Fibroblast of skin of scalp (primary cell): ENCODE data around the gene PLCB1.
"Not testable (repeated sequence)": the region's sequence is repeated elsewhere in the genome, so short reads cannot be mapped to it uniquely, and the experiment has no call there.

Experiments
- DNase-seq: peaks from one replicate; pipeline ENCODE4 v3.0.0-alpha.2; 2013

The PLCB1 gene

DNA sequence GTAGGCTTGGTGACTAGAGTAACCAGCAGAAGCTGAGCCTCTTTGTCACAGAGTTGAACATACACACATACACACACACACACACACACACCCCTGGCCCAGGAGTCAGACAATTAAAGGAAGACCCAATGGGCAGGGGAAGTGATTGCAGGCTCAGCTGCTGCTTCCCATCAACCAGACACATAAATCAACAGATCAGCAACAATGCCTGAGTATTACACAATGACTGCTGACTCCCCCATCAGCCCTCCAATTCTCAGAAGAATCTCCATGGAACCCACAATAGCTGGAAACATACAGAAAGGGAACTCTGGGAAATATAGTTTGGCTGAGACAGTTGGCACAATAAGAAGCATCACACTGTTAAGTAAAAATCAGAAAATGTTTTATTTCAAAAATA lies 666.4 kb downstream of the PLCB1 start:
- DNase-seq, result peak; percentile 46

DNA sequence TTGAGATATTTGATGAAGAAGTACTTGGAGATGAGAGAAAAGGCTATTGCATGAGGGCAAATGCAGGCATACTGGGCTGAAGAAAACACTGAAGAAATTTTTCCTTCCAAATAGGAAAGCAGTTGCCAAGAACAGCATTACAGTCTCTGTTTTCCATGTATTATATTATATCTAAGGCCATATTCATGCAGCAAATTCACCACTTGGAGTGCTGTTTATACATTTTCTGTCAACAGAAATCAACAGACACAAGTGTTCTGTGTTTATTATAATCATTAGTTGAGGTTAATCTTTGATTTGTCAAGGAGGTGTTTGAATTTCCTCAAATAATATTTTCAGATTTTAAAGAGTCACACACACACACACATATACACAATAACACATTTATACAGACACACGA lies 668.0 kb downstream of the PLCB1 start:
- DNase-seq, result no peak

DNA sequence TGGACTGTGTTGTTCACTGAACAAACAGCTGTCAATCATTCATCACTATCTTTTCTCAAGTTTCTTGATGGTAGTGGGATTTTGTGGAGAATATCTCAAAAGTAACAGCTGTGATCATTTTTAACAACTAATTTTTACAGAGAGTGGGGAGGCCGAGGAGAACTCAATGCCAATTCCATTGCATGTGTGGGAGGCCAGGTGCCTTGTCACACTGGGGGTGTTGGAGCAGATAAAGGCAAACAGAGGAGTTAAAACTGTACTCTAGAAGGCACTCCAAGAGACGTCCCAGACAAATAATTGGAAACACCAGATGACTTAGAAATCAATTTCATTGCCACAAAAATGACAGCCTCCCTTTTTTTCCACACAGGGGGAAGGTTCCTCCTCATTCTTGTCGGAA lies 669.6 kb downstream of the PLCB1 start:
- no peak for DNase-seq

DNA sequence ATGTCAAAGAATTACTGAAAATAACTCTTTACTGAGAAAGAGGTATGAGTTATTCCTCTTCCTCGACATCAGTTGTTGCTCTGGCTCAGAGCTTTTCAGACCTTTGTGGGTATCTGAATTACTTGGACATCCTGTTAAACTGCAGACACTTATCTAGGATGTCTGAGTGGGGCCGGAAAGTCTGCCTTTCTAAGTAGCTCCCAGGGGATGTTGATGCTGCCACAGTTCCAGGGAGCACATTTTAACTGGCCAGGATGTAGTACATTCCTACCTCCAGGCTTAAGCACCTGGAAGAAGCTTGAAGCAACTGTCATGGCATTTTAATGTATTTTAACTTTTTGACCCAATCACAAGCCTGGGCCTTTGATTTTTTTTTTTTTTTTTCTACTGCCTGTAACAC lies 671.0 kb downstream of the PLCB1 start:
- DNase-seq, result peak; percentile 18

DNA sequence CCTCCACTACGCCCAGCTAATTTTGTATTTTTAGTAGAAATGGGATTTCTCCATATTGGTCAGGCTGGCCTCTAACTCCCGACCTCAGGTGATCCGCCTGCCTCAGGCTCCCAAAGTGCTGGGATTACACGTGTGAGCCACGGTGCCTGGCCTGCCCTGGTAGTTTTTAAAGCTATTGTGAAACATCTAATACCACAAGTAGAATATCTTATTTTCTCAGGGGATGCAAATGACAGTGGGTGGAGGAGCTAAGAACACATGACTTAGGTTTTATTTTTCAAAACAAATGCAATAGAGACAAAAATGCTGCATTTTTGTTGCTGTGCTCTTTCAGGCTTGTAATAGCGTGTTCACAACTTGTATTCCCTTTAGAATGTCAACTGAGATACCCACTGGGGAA lies 671.9 kb downstream of the PLCB1 start:
- DNase-seq, result no peak

DNA sequence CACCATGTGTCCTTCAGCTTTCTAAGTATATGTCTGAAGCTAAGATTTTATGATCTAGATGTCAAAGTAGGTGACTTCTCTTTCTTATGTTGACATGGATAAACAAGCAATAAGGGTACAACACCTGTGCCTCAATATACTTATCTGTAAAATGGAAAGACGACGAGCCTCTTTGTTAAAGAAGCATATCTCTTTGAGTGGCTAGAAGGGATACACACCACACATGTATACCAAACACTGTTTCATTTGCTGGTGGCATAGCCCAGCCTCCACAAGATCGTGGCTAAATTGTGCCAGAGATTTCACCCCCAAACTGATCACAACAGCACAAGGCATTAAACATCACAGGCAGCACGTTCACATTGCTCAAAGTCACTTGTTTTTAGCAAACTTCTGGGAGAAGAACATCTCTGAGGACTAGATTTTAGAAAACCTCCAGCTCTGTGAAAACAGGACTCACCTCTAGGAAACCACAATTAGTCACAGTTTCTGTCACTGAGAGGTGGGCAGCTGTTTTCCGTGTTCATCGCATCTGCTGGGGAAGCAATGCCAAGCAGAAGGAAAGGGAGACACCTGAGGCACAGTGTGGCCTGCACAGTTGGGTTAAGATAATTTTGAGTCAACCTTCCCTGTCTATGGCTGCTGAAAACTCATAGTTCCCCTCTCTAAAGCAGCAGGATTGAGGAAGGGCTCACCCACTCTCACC lies 673.8 kb downstream of the PLCB1 start:
- no peak for DNase-seq

DNA sequence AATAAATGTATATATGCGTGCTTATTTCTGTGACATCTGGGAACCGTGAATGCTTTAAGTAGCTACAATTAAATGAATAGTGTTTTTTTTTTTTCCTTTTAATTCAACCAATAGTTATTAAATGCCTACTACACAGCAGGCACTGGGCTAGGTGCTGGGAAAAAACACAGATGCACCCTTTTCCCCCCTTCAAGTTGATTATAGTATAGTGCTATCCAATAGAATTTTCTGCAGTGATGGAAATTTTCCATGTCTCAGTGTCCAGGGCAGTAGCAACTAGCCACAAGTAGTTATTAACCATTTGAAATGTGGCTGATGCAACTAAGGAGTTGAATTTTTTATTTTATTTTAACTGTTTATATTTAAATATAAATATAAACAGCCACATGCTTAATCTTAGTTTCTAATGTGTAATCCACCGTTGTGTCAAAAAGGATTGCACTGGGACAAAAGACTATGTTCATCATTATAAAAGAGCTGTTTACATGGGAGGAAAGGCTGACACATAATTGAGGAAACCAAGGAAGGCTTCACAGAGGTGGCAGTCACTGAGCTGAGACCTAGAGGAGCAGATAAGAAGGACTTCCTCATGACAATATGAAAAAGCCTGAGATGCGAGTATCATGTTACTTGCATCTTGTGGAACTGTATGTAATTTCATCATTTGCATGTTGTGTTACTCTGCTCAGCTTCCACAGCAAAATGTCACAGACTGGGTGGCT lies 675.6 kb downstream of the PLCB1 start:
- DNase-seq, result no peak

DNA sequence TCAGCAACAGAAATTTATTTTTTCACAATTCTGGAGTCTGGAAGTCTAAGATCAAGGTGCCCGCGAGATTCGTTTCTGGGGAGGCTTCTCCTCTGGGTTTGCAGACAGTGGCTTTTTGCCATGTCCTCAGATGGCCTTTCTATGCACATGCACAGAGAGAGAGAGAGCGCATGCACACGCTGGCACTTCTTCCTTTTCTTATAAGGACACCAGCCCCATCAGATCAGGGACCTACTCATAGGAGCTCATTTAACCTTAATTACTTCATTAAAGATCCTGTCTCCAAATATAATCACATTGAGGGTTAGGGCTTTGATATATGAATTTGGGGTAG lies 676.1 kb downstream of the PLCB1 start:
- DNase-seq, result no peak

DNA sequence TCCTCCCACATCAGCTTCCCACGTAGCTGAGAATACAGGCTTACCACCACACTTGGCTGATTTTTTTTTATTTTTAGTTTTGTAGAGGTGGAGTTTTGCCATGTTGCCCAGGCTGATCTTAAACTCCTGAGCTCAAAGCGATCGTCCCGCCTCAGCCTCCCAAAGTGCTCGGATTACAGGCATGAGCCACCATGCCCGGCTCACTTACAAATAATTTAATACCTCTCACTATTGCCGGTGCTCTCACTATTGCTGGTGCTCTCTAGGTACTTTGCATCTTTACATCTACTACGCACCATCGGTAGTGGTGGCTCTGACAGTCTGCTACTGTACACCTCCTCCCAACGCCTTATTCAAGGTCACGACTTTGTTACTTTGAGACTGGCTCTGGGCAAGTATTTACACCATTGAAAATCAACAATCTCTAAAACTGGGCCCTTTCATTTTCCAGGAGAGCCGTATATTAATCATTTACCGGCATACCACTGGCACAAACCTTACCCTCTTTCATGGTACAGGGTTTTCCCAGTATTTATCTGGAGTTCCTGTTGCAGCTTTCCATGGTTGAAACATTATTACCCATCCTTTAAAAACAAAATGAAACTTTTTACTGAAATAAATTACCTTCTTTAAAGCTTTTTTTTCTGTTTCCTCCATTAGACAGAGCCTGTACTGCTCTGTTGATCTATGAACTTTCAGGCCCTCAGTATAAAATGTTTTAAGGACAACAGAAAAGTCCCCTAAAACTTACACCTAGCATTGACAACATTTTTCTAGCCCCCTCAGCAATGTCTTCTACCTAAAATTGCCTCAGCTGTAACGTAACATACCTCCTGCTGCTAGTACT lies 677.3 kb downstream of the PLCB1 start:
- no peak for DNase-seq

DNA sequence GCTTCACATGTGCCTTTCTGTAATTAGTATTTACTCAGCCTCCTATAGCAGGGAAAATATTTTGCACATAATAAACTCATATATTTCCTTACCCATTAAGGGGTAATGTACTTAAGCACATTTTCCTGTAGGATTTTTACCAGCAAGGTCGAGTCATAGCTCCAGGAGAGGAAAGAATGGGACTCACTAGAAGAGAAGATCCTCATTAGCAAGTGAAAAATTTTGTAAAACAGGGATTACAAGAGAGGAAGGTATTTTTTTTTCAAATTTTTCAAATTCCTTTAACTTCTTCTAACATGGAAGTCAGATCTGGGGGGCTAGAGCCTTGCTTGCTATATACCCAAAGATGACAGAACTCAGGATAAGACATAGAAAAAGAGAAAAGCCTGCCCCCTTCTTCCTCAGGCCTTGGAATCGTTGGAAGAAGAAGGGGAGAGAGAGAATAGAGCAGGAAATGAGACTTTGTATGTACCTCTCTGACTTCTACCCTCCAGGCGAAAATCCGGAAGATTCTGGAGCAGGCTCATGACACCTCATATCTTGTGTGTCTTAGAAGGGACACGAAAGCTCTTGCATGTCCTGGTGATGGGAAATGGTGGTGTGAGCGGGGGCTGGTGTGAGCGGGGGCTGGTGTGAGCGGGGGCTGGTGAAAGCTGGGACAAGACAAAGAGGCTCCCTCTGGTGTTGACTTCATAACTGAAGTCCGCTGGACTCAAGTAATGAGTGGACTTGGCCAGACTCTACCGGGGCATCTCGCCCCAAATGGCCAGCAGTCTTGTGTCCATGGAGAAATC lies 679.9 kb downstream of the PLCB1 start:
- peak; percentile 15 for DNase-seq

DNA sequence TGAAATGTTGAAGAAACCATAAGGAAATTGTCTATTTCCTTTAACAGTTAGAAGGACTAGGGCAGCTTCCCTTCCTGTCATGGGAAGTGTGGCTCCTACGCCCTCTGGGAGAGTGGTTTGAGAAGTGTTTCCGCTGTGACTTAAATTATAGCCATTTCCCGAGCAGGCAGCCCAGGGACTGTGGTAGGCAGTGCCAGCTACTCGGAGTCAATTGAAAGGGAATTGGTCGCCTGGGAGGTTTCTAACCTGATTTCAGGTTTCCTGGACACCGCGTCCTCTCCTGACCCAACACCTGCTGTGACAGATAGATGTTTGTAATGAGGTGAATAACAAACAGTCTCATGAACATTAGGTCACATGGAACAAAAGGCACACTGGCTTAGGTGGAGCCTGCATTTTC lies 680.8 kb downstream of the PLCB1 start:
- DNase-seq, result no peak

DNA sequence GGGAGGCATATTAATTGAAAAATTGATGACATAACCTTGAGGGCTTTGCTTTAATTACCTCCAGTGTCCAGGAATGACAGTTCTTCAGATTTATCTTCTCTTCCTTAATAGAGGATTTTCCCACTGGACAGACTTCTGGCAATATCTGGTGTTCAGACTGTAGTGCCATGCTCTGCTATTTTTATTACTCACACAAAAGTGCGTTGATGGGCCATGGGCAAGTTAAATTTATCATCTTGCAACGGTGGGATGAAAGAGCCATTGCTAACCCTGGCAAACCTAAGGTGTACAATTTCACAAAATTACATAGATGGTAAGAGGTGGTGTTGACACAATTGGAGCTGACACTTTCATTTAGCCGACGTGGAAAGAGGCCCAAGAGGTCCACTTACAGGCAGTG lies 683.1 kb downstream of the PLCB1 start:
- DNase-seq, result no peak

DNA sequence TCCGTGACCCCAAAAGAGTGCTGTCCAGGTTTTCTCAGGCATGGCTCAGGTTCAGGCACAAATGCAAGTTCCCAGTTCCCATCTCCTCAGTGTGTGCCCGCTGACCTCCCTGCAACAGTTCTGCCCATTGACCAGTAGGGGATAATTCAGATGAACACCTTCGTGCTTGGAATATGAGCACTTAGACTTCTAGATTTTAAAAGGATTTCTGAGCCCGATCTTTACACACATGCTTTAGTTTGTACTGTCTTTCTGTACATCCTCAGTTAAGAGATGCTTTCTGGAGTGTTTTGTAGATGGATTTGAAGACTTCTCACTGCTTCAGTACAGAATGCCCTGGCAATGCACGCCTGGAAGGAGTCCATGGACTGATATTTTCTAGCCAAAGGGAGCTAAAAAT lies 697.2 kb downstream of the PLCB1 start:
- DNase-seq, result no peak

DNA sequence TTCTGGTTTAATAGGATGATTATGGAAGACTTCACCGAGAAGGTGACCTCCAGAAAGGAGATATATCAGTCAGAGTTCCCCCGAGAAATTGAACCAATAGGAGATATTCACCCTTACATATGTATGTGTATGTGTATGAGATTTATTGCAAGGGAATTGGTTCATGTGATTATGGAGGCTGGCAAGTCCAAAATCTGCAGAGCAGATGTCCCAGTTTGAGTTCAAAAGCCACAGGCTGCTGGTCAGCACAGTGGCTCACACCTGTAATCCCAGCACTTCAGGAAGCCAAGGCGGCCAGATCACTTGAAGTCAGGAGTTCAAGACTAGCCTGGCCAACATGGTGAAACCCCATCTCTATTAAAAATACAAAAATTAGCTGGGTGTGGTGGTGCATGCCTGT lies 702.2 kb downstream of the PLCB1 start:
- DNase-seq, result not testable (repeated sequence)

DNA sequence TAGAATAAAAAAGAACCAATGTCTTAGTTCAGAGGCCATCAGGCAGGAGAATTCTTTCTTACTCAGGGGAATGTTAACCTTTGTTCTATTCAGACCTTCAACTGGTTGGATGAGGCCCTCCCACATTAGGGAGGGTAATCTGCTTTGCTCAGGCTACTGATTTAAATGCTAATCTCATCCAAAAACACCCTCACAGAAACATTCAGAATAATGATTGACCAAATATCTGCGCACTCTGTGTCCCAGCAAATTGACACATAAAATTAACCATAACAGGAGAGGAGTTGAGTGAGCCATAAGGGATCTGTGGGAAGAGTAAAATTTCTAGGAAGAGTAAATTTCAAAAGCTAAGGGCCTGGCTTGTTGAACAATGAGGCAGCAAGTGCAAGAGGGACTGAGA lies 702.8 kb downstream of the PLCB1 start:
- no peak for DNase-seq

DNA sequence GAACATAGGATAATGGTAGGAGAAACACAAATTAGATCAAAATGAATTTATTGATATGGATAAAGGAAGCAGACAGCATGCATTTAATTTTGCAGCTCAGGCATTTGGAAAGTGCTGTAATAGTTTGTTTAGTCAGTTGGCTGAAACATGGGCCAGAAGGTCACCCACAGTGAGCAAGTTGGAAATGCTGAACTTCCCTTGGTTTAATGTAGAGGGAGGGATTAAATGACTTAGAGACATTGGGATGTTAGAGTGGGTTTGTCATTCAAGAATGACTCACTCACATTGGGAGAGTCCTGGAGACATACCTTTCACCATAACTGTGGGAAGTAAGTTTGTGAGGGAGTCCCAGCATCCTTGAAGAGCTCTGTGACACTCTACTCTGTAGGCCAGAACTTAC lies 705.3 kb downstream of the PLCB1 start:
- peak; percentile 37 for DNase-seq

DNA sequence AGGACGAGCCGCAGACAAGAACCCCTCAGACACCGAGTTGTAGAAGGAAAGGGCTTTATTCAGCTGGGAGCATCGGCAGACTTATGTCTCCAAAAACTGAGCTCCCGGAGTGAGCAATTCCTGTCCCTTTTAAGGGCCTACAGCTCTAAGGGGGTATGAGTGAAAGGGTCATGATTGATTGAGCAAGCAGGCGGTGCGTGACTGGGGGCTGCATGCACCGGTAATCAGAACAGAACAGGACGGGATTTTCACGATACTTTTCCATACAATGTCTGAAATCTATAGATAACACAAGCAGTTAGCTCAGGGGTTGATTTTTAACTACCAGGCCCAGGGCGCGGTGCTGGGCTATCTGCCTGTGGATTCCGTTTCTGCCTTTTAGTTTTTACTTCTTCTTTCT lies 710.5 kb downstream of the PLCB1 start:
- no peak for DNase-seq

DNA sequence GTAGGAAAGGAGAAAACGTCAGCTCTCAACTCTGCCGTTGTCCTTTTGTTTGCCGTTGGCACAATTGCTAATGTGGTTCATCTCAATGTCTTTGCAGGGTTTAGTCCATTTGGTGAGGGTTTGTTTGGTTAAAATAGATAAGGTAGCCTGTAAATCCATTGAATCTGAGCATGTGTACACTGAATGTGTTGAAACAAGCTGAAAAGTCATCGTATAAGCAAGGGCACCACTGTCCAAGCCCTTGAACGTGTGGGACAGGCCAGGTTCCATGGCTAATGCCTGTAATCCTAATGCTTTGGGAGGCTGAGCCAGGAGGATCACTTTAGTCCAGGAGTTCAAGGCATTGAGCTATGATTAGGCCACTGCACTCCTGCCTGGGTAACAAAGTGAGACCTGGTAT lies 712.1 kb downstream of the PLCB1 start:
- no peak for DNase-seq

DNA sequence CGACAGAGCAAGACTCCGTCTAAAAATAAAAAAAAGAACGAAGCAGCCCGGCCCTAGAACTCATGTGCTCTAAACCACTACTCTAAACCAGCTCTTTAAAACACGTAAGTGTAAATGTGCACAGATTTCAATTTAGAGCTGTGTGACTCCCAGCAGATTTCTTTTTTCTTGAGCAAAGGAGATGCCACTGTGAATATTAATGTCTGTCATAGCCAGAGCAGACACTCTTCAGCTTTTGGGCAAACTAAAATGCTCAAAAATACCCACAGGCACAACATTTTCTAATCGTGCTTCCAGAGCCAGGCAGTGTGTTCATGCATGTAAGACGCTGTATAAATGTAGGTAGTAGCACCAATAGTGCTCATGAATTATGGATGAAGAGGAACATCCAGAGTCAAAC lies 717.9 kb downstream of the PLCB1 start:
- DNase-seq, result no peak

DNA sequence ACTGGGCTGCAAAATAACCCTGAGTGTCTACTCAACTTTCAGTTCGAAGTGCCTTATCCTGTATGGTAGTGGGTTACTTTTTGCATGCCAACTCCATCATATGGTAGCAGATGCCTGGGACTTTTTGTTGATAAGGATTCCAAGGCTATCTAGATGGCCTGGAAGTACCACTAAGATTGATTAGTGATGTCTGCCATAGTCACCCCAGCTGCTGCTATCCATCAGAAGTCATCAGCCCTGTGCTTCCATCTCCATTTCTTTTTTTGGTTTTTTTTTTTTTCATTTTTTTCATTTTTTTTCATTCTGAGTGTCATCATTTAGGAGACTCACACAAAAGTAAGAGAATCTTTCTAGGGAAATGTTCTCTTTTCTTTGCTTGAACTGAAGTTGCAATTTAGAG lies 719.4 kb downstream of the PLCB1 start:
- DNase-seq, result no peak

DNA sequence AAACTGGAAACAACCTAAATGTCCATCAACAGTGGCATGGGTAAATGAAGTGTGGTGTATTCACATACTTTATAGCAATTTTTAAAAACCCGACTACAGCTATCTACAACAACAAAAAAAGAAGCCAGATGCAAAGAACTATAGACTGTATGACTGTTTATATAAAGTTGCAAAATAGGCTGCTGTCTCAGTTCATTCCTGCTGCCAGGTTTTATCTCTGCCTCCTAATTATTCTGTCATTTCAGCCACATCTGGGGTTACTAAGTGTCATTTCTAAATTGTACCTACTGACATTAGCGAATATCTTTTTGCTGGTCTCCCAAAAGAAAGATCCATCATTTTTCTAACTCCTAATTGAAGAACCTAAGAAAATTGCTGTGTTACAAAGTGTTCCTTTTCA lies 719.9 kb downstream of the PLCB1 start:
- not testable (repeated sequence) for DNase-seq

DNA sequence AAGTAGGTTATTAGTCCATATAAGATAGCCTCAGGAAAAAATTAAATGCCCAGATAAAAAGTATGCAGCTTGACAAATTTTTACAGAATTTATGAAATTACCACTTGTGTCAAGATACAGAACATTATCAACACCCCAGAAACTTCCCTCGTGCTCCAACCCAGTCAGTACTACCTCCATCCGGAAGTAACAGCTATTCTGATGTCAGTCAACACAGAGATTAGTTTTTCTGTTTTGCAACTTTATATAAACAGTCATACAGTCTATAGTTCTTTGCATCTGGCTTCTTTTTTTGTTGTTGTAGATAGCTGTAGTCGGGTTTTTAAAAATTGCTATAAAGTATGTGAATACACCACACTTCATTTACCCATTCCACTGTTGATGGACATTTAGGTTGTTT lies 721.1 kb downstream of the PLCB1 start:
- not testable (repeated sequence) for DNase-seq

DNA sequence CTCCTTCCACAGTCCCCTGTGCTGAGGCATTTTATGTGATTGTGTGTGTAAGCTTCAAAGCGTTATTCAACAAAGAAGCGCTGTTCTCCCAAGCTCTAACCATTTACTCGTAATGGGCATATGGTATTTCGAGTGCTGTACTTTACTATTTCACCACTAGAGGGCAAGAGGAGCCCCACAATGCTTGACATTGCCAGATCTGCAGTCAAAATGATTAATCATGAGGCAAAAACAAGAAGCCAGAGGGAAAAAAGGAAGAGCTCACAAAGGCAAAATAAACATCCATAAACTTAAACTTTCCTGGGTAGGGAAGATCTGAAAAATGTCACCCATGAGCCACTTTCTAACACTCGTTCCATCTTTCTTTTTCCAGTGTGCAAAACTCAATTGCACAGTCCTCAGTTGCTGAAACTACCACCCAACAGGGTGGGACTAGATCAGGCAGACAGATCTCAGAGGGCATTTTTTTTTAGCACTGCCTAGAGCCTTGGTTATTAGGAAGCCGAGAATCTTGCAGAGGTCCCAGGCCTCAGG lies 721.8 kb downstream of the PLCB1 start:
- DNase-seq, result peak; percentile 82
